IMR-90 (cell line): ENCODE data around the gene UTP11. TPM values are rescaled to one million over a fixed set of nuclear protein-coding genes. Genes with fewer than 3 reads are reported as not detected.

Source experiments
- ATAC-seq: fragments of 200-7000 bp; cut with Tn5 transposase; 2 replicates; pipeline ENCODE4 v1.9.1; 2020; ENCODE audit warnings: low read depth, mild to moderate bottlenecking, moderate library complexity
- BruUV-seq: library from RNA; stranded (reverse); fragments of 400-500 nt; replicated peaks from 2 replicates; lab custom pipeline; 2021; lab: Mats Ljungman, UMichigan
- CTCF ChIA-PET: fragments of 300-600 bp; formaldehyde crosslinking; extraction: SDS; loops from one replicate; lab custom pipeline; 2021; ENCODE audit warnings: antibody characterized with exemption; lab: Yijun Ruan, JAX
- POLR2A ChIA-PET: fragments of 300-600 bp; sonication (Branson Sonifier 250); formaldehyde crosslinking; loops from one replicate; lab custom pipeline; 2022; ENCODE audit warnings: antibody characterized with exemption; ENCODE audit not compliant: unreplicated experiment; lab: Charles Lee
- DNase-seq: peaks from one replicate; pipeline ENCODE4 v3.0.0; 2013
- H2AFZ ChIP-seq: replicated peaks from 2 replicates; pipeline ENCODE3; 2013; ENCODE audit warnings: low read length, mild to moderate bottlenecking; ENCODE audit not compliant: poor library complexity
- H2AK5ac ChIP-seq: 2 replicates; pipeline ENCODE4 v1.6.1; 2013; ENCODE audit warnings: low read depth, low read length, inconsistent platforms
- H2AK9ac ChIP-seq: replicated peaks from 2 replicates; pipeline ENCODE3; 2013; ENCODE audit warnings: mild to moderate bottlenecking, low read depth, low read length, moderate library complexity; ENCODE audit not compliant: poor library complexity
- H2BK120ac ChIP-seq: 2 replicates; pipeline ENCODE4 v1.6.1; 2013; ENCODE audit warnings: low read depth, low read length, inconsistent platforms
- H2BK15ac ChIP-seq: 3 replicates; pipeline ENCODE4 v1.6.1; 2013; ENCODE audit warnings: low read depth, low read length, inconsistent platforms
- H2BK20ac ChIP-seq: 2 replicates; pipeline ENCODE4 v1.6.1; 2013; ENCODE audit warnings: low read depth, mild to moderate bottlenecking, inconsistent platforms, low read length, moderate library complexity
- H2BK5ac ChIP-seq: 2 replicates; pipeline ENCODE4 v1.6.1; 2013; ENCODE audit warnings: mild to moderate bottlenecking, low read depth, low read length, inconsistent platforms; ENCODE audit not compliant: poor library complexity, severe bottlenecking
- H3K14ac ChIP-seq: replicated peaks from 2 replicates; pipeline ENCODE4 v1.6.1; 2013; ENCODE audit warnings: low read depth, low read length, inconsistent platforms
- H3K18ac ChIP-seq: 2 replicates; pipeline ENCODE4 v1.6.1; 2013; ENCODE audit warnings: low read depth, low read length, control low read depth
- H3K23ac ChIP-seq: 2 replicates; pipeline ENCODE4 v1.6.1; 2013; ENCODE audit warnings: low read depth, low read length, inconsistent platforms
- H3K27ac ChIP-seq: 2 replicates; pipeline ENCODE4 v1.5.1; 2013; ENCODE audit warnings: mild to moderate bottlenecking, control low read depth, low read length; ENCODE audit not compliant: insufficient read depth
- H3K27me3 ChIP-seq: 2 replicates; pipeline ENCODE4 v1.6.1; 2013; ENCODE audit warnings: low read length; ENCODE audit not compliant: control insufficient read depth, insufficient read depth
- H3K36me3 ChIP-seq: 2 replicates; pipeline ENCODE4 v1.6.1; 2013; ENCODE audit warnings: low read length, mixed read lengths; ENCODE audit not compliant: control insufficient read depth, insufficient read depth
- H3K4ac ChIP-seq: 2 replicates; pipeline ENCODE4 v1.6.1; 2013; ENCODE audit warnings: low read depth, low read length, inconsistent platforms
- H3K4me1 ChIP-seq: 2 replicates; pipeline ENCODE4 v1.6.1; 2013; ENCODE audit warnings: low read length, mixed read lengths; ENCODE audit not compliant: control insufficient read depth, insufficient read depth
- H3K4me2 ChIP-seq: 2 replicates; pipeline ENCODE4 v1.6.1; 2013; ENCODE audit warnings: low read depth, mild to moderate bottlenecking, control low read depth, low read length, moderate library complexity
- H3K4me3 ChIP-seq: 2 replicates; pipeline ENCODE4 v1.5.1; 2013; ENCODE audit warnings: low read depth, mild to moderate bottlenecking, control low read depth, low read length, moderate library complexity; ENCODE audit not compliant: insufficient read depth
- H3K56ac ChIP-seq: 2 replicates; pipeline ENCODE4 v1.6.1; 2013; ENCODE audit warnings: low read length, inconsistent platforms; ENCODE audit not compliant: insufficient read depth; ENCODE audit errors: extremely low read depth
- H3K79me1 ChIP-seq, 2 experiments: 2 replicates each; pipeline ENCODE4 v1.6.1; 2013; ENCODE audit warnings: low read length in 2 of 2, inconsistent platforms in 1 of 2, low read depth in 1 of 2
- H3K9ac ChIP-seq: 2 replicates; pipeline ENCODE4 v1.6.1; 2013; ENCODE audit warnings: low read depth, low read length, control low read depth
- H3K9me1 ChIP-seq: 2 replicates; pipeline ENCODE4 v1.6.1; 2013; ENCODE audit warnings: low read length, inconsistent platforms; ENCODE audit not compliant: insufficient read depth
- H3K9me3 ChIP-seq: 2 replicates; pipeline ENCODE4 v1.6.1; 2013; ENCODE audit warnings: low read length; ENCODE audit not compliant: control insufficient read depth, insufficient read depth
- H4K20me1 ChIP-seq: 2 replicates; pipeline ENCODE4 v1.6.1; 2013; ENCODE audit warnings: low read length, inconsistent platforms; ENCODE audit not compliant: insufficient read depth
- H4K5ac ChIP-seq: 2 replicates; pipeline ENCODE4 v1.6.1; 2013; ENCODE audit warnings: mild to moderate bottlenecking, low read depth, low read length, control low read depth
- H4K8ac ChIP-seq, 2 experiments: 2 replicates each; pipeline ENCODE4 v1.6.1; 2013; ENCODE audit warnings: low read depth in 2 of 2, low read length in 2 of 2, control low read depth in 1 of 2, inconsistent platforms in 1 of 2
- H4K91ac ChIP-seq: 2 replicates; pipeline ENCODE4 v1.6.1; 2013; ENCODE audit warnings: low read depth, low read length, inconsistent platforms; ENCODE audit not compliant: insufficient read depth
- BHLHE40 ChIP-seq: fragments of 150-350 bp; IDR thresholded peaks from 2 replicates; pipeline ENCODE4 v1.6.1; 2016; ENCODE audit warnings: mild to moderate bottlenecking, low read depth, low read length
- ELK1 ChIP-seq: fragments of 150-350 bp; IDR thresholded peaks from 2 replicates; pipeline ENCODE4 v1.6.1; 2016; ENCODE audit warnings: low read depth, mild to moderate bottlenecking, low read length, moderate library complexity, borderline replicate concordance
- MAFK ChIP-seq: IDR thresholded peaks from 2 replicates; pipeline ENCODE4 v1.6.1; 2012; ENCODE audit warnings: low read depth, low read length, improper control_type of control experiment
- MAZ ChIP-seq: IDR thresholded peaks from 2 replicates; pipeline ENCODE4 v1.6.1; 2012; ENCODE audit warnings: low read depth, mild to moderate bottlenecking, low read length, improper control_type of control experiment, moderate library complexity, borderline replicate concordance
- MXI1 ChIP-seq: IDR thresholded peaks from 2 replicates; pipeline ENCODE4 v1.6.1; 2012; ENCODE audit warnings: low read depth, mild to moderate bottlenecking, low read length, moderate library complexity, borderline replicate concordance
- RAD21 ChIP-seq: IDR thresholded peaks from 2 replicates; pipeline ENCODE4 v1.6.1; 2012; ENCODE audit warnings: low read length, improper control_type of control experiment
- RCOR1 ChIP-seq: IDR thresholded peaks from 2 replicates; pipeline ENCODE4 v1.6.1; 2012; ENCODE audit warnings: mild to moderate bottlenecking, low read length, improper control_type of control experiment; ENCODE audit not compliant: insufficient replicate concordance
- RFX5 ChIP-seq: IDR thresholded peaks from 2 replicates; pipeline ENCODE4 v1.8.0; 2012; ENCODE audit warnings: low read depth, mild to moderate bottlenecking, low read length, moderate library complexity
- SMC3 ChIP-seq: fragments of 150-350 bp; IDR thresholded peaks from 2 replicates; pipeline ENCODE4 v1.6.1; 2016; ENCODE audit warnings: low read depth, mild to moderate bottlenecking, antibody characterized with exemption, low read length, moderate library complexity
- USF2 ChIP-seq: fragments of 150-350 bp; IDR thresholded peaks from 2 replicates; pipeline ENCODE4 v1.6.1; 2017; ENCODE audit warnings: mild to moderate bottlenecking, antibody characterized with exemption, low read length, low read depth
- WGBS, 2 experiments: methylation state at CpG; one replicate each; pipeline versions ENCODE4 v1.1.5 to v1.1.7; 2013; ENCODE audit warnings: missing lambda C conversion rate in 2 of 2; ENCODE audit not compliant: insufficient read length in 1 of 2; ENCODE audit errors: extremely low coverage in 2 of 2; 5-methylcytosine and 5-hydroxymethylcytosine counted together
- dilution Hi-C: fragments of 300-500 bp; cut with HindIII; formaldehyde crosslinking; loops from one replicate; pipeline ENCODE4 v1.14.3; 2018; ENCODE audit warnings: low sequenced_read_pairs; ENCODE audit not compliant: unreplicated experiment
- in situ Hi-C: fragments of 300-500 bp; cut with MboI; formaldehyde crosslinking; loops from 3 replicates; pipeline ENCODE4 v1.14.3; 2019; ENCODE audit warnings: low sequenced_read_pairs, inconsistent platforms, mixed read lengths
- intact Hi-C: fragments of 100-400 bp; cut with micrococcal nuclease; formaldehyde crosslinking; loops from 2 replicates; pipeline ENCODE4 v1.10.0; 2022
- polyA plus RNA-seq, 3 experiments: library from polyadenylated mRNA; depleted of rRNA; stranded (reverse); fragments of >200 nt; gene quantifications; 2 replicates each; pipeline ENCODE4 v1.2.3, GENCODE V29; 2012; ENCODE audit warnings: low replicate concordance in 1 of 3
- total RNA-seq: library from RNA; depleted of rRNA; stranded (reverse); fragments of >200 nt; gene quantifications from 2 replicates; pipeline ENCODE4 v1.2.3, GENCODE V29; 2012

The UTP11 gene
- total and polyA plus RNA-seq, 2 of the 4 experiments (the other 2 are of a cell fraction), result 22.0 to 27.8 TPM

DNA sequence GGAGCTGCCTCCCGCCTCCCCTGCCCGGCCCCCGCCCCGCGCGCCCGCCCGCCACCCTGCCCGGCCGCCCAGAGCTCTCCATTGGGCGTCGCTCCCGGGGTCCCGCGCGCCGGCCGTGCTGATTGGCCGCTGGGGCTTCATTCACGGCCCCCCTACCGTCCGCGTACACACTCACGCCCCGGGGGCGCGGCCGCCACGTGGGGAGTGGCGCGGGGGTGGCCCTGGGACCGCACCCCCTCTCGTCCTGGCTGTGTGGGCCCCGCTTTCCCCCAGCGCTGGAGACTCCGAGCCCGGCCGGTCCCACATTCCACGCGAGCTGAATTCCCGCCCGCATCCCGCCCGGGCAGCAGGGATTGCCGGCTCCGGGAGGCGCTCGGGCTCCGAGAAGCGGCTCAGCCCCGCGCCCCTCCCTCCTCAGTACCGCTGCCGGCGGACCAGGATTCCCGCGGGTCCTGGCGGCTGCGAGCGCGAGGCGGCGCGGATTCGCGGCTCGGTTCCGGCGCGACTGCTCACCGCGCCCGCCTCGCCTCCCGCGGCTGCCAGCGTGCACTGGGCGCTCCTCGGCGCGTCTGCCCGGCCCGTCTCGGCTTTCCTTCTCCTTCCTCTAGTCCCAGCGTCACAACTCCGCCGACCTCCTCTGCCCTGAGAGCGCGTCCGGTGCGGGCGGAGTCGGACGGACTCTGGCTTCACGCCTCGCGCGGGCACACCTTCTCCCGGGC, 34.5 kb downstream of the UTP11 start:
- no TSS peak for BruUV-seq
- intact Hi-C loops, result no loop called here

More for the DNA sequence above, 34.5 kb downstream of the UTP11 start:
- Histone ChIP-seq H3K36me3 (no peaks in the 10 kb centered on the region), H3K9me3 (0 out of 2 replicates have a peak, but pooled peaks cover 2% of the 10 kb centered on the region), H4K8ac (no peak overlapping the region), H3K4me2 (peak overlapping the region; percentile 88), H3K56ac (no peak overlapping the region; the same call in 1 of the 2 replicates), H3K27me3 (peaks cover 72% of the 10 kb centered on the region), H3K23ac (no peak overlapping the region), H3K4me3 (peak overlapping the region; percentile 48), H3K27ac (no peak overlapping the region), H4K91ac (no peak overlapping the region), H3K9ac (no peak overlapping the region), H2AK5ac (no peak overlapping the region), H4K5ac (no peak overlapping the region), H2BK120ac (no peak overlapping the region), H2AK9ac (peak overlapping the region; percentile 11), H4K20me1 (no peaks in the 10 kb centered on the region), H2AFZ (peak overlapping the region; percentile 97), H2BK20ac (no peak overlapping the region), H3K9me1 (no peaks in the 10 kb centered on the region), H3K4me1 (no peaks in the 10 kb centered on the region), H3K14ac (no peak overlapping the region), H3K18ac (no peak overlapping the region), H3K4ac (no peak overlapping the region), H2BK5ac (no peak overlapping the region), H3K79me1 (no peaks in the 10 kb centered on the region), H2BK15ac (no peak overlapping the region)
- no peak for TF ChIP-seq MAFK
- no peak for TF ChIP-seq BHLHE40
- peak; percentile 37; the same call in 1 of the 2 replicates for TF ChIP-seq USF2
- no peak for TF ChIP-seq SMC3
- TF ChIP-seq RCOR1, result no peak
- no peak for TF ChIP-seq RFX5
- TF ChIP-seq MAZ, result peak; percentile 76; the same call in 1 of the 2 replicates
- no peak for TF ChIP-seq ELK1
- TF ChIP-seq RAD21, result no peak; the same call in 1 of the 2 replicates
- TF ChIP-seq MXI1, result peak; percentile 75; the same call in 1 of the 2 replicates
- WGBS, 2 experiments, result 1% methylated on average over 32 of the region's 99 CpGs; no CpG with 5 or more reads in 1 of the 2 experiments
- ATAC-seq, result peak; percentile 93
- CTCF ChIA-PET, result interaction anchor here (0.8 kb wide), 1 partner anchor 475 kb away, joined by 3 read pairs; no protein-coding TSS in a partner anchor
- POLR2A ChIA-PET, result interaction anchor here (1.4 kb wide), 1 partner anchor 51 kb away, joined by 4 read pairs; no protein-coding TSS in a partner anchor
- dilution Hi-C loops, result no loop called here
- DNase-seq, result peak; percentile 67
- in situ Hi-C loops, result no loop called here
